SK-N-SH treated with all-trans-retinoic acid at 6 μM for 48 hours (cell line): ENCODE results near the gene RASL12.

ENCODE experiments used
- CREB5 ChIP-seq: fragments of 250-450 bp; sonication (Bioruptor Pico); IDR thresholded peaks from 2 replicates; pipeline ENCODE4 v1.5.1; 2020; ENCODE audit warnings: low read depth, mild to moderate bottlenecking, moderate library complexity
- CSRNP3 ChIP-seq: fragments of 250-450 bp; sonication (Bioruptor Pico); IDR thresholded peaks from 2 replicates; pipeline ENCODE4 v1.5.1; 2021; ENCODE audit warnings: mild to moderate bottlenecking, moderate library complexity
- ESRRG ChIP-seq: fragments of 250-450 bp; sonication (Bioruptor Pico); IDR thresholded peaks from 2 replicates; pipeline ENCODE4 v1.6.1; 2021; ENCODE audit warnings: mild to moderate bottlenecking
- OSR1 ChIP-seq: fragments of 250-450 bp; sonication (Bioruptor Pico); IDR thresholded peaks from 2 replicates; pipeline ENCODE4 v1.8.0; 2022; ENCODE audit warnings: moderate library complexity, mild to moderate bottlenecking, inconsistent platforms
- ZNF70 ChIP-seq: fragments of 450-650 bp; formaldehyde crosslinking; IDR thresholded peaks from 2 replicates; pipeline ENCODE4 v1.5.0; 2020; ENCODE audit warnings: mild to moderate bottlenecking, moderate library complexity
- ZNF8 ChIP-seq: fragments of 450-650 bp; formaldehyde crosslinking; IDR thresholded peaks from 2 replicates; pipeline ENCODE4 v1.5.0; 2020; ENCODE audit warnings: mild to moderate bottlenecking, moderate library complexity

GRCh38 chr15:65021488-65021887 lies 46.3 kb downstream of the RASL12 start:
- TF ChIP-seq OSR1: no peak
- no peak for TF ChIP-seq ZNF8 (CRISPR knock-in tag)
- TF ChIP-seq CSRNP3: no peak
- no peak for TF ChIP-seq CREB5
- TF ChIP-seq ZNF70 (CRISPR knock-in tag): no peak
- no peak for TF ChIP-seq ESRRG (CRISPR knock-in tag)
